Stomach smooth muscle (tissue), 2 donors: Measurements from ENCODE around the gene U2AF1.
"Not testable (repeated sequence)": the region's sequence is repeated elsewhere in the genome, so short reads cannot be mapped to it uniquely, and the experiment has no call there.

Source experiments
- H3K27ac ChIP-seq: one replicate; pipeline ENCODE4 v1.7.0; 2013; ENCODE audit warnings: mild to moderate bottlenecking, low read length, inconsistent platforms
- H3K27me3 ChIP-seq, 2 donors: one replicate each; pipeline ENCODE4 v1.7.0; 2013; ENCODE audit warnings: low read length in 2 of 2; ENCODE audit not compliant: insufficient read depth in 2 of 2, control insufficient read depth in 1 of 2
- H3K36me3 ChIP-seq, 2 donors: one replicate each; pipeline ENCODE4 v1.7.0; 2013; ENCODE audit warnings: low read length in 2 of 2; ENCODE audit not compliant: control insufficient read depth in 2 of 2, insufficient read depth in 2 of 2
- H3K4me1 ChIP-seq: one replicate; pipeline ENCODE4 v1.7.0; 2013; ENCODE audit warnings: low read length; ENCODE audit not compliant: control insufficient read depth, insufficient read depth
- H3K4me3 ChIP-seq, 2 donors: one replicate each; pipeline ENCODE4 v1.7.0; 2013; ENCODE audit warnings: low read length in 2 of 2
- H3K9ac ChIP-seq, 2 donors: one replicate each; pipeline ENCODE4 v1.7.0; 2013; ENCODE audit warnings: low read length in 2 of 2, mild to moderate bottlenecking in 1 of 2
- H3K9me3 ChIP-seq, 2 donors: one replicate each; pipeline ENCODE4 v1.7.0; 2013; ENCODE audit warnings: low read length in 2 of 2; ENCODE audit not compliant: control insufficient read depth in 2 of 2
- donor health status: healthy.
- donor health status: Pancreatic carcinoma.

U2AF1 gene, protein sequence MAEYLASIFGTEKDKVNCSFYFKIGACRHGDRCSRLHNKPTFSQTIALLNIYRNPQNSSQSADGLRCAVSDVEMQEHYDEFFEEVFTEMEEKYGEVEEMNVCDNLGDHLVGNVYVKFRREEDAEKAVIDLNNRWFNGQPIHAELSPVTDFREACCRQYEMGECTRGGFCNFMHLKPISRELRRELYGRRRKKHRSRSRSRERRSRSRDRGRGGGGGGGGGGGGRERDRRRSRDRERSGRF

DNA sequence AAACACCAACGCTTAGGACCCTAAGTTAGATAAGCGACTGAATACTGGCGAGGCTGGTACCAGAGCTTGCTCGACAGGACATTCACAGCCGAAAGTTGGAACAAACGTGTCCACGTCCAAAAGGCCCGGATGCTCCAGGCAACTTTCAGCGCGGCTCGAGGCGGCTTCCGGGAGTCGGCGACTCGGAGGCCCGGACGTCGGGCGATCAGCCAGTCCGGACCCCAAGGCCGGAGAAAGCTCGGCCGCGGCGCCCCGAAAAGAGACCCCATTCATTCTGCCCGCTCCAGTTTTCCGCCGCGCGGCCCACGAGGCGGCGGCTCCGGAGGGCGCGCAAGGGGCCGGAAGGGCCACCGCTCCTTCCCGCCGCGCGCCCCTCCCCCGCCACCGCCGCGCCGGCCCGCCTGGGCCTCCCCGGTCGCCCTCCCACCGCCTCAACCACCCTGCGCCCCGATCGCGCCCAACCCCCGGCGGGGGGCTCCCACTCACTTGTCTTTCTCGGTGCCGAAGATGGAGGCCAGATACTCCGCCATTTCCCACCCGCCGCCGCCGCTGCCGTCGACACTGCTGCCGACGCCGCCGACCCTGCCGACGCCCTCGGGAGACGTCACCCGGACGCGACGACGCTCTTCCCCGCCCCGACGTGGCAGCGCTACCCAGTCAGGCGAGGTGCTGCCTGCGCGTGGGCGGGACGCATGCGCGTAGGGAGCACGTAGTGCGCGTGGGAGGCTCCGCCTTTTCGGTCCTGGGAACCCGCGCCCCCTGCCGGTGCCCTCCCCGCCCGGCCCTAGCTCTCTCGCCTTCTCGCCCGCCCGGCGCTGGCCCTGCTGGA is at the start of gene U2AF1:
U2AF1 (minus strand) TSS at position 606 of the 829 bp plus-strand sequence; CDS start at position 530, 76 bp downstream.
- not testable (repeated sequence) for H3K27ac ChIP-seq, H3K9ac ChIP-seq, H3K27me3 ChIP-seq, H3K4me1 ChIP-seq, H3K9me3 ChIP-seq, H3K36me3 ChIP-seq
- H3K4me3 ChIP-seq, result peak within 1 kb of the TSS in 1 of 2 donors; percentile 73

DNA sequence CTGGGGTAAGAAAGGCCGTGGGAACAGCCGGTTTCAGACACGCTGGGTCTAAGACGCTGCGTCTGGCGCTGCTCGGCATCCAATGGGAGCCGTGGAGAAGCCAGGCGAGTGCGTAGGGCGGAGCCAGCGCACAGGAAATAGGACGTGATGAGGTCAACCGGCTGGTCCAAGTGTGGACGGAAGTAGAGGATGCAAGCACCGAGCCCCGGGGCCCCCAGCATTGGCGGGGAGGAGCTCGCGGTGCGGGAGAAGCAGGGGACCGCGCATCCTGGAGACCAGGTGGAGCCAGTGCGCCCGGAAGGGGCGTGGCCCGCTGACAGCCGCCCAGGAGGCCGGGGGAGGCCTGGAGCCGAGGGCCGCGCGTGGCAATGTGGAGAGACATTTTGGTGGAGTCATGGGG is 46.2 kb upstream of the U2AF1 start:
- H3K4me1 ChIP-seq, H3K27me3 ChIP-seq, H3K27ac ChIP-seq, H3K9ac ChIP-seq, H3K4me3 ChIP-seq, H3K36me3 ChIP-seq, H3K9me3 ChIP-seq: not testable (repeated sequence)

- H3K27ac ChIP-seq, H3K4me1 ChIP-seq, H3K4me3 ChIP-seq, H3K27me3 ChIP-seq, H3K9ac ChIP-seq, H3K36me3 ChIP-seq, H3K9me3 ChIP-seq: not testable (repeated sequence)
Observed at GRCh38 chr21:43149344-43149743, 42.0 kb upstream of the U2AF1 start.

GRCh38 chr21:43147999-43148398 is 40.6 kb upstream of the U2AF1 start:
- H3K4me3 ChIP-seq, H3K9me3 ChIP-seq, H3K27ac ChIP-seq, H3K36me3 ChIP-seq, H3K4me1 ChIP-seq, H3K9ac ChIP-seq, H3K27me3 ChIP-seq: not testable (repeated sequence)

DNA sequence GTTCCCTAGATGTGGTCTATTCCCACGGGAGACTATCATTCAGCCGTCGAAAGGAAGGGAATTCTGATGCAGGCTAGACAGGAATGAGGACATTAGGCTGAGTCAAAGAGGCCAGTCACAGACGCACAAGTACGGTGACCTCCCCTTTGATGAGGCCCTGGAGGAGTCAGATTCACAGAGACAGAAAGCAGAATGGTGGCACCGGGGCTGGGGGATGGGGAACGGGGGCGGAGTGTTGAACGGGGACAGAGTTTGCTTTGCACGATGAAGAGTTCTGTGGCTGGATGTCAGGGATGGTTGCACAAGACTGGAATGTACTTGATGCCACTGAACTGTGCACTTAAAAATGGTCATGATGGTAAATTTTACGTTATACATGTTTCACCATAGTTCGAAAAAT is 39.3 kb upstream of the U2AF1 start:
- H3K4me3 ChIP-seq, H3K9me3 ChIP-seq, H3K27me3 ChIP-seq, H3K4me1 ChIP-seq, H3K36me3 ChIP-seq, H3K9ac ChIP-seq, H3K27ac ChIP-seq: not testable (repeated sequence)

- H3K36me3 ChIP-seq, H3K4me1 ChIP-seq, H3K27ac ChIP-seq, H3K9ac ChIP-seq, H3K9me3 ChIP-seq, H3K27me3 ChIP-seq, H3K4me3 ChIP-seq: not testable (repeated sequence)
Observed at GRCh38 chr21:43141407-43141806, 34.0 kb upstream of the U2AF1 start.

DNA sequence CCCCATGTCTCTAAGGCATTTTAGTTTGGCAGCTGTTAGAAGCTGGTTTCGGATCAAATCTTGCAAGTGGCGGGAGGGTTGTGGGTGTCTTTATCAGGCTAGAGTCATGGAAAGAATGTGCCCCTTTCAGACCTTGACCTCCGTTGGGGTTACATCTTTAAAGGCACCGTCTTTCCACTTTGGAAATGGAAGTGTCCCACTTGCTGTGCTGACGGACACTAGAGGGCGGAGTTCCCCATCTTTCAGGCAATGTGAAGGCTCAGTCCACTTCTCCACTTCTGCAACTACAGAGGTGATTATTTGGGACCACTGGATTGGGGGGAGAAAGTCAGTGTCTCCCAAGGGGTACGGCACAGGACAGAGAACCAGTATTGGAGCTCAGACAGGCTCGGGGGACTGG is 31.6 kb upstream of the U2AF1 start:
- H3K36me3 ChIP-seq, H3K9me3 ChIP-seq, H3K9ac ChIP-seq, H3K4me3 ChIP-seq, H3K4me1 ChIP-seq, H3K27ac ChIP-seq, H3K27me3 ChIP-seq: not testable (repeated sequence)

GRCh38 chr21:43134520-43134919 is 27.1 kb upstream of the U2AF1 start:
- H3K27me3 ChIP-seq, H3K9ac ChIP-seq, H3K9me3 ChIP-seq, H3K36me3 ChIP-seq, H3K27ac ChIP-seq, H3K4me1 ChIP-seq, H3K4me3 ChIP-seq: not testable (repeated sequence)

- not testable (repeated sequence) for H3K4me1 ChIP-seq, H3K36me3 ChIP-seq, H3K27ac ChIP-seq, H3K4me3 ChIP-seq, H3K9ac ChIP-seq, H3K9me3 ChIP-seq, H3K27me3 ChIP-seq
Observed at GRCh38 chr21:43130094-43130493, 22.7 kb upstream of the U2AF1 start.

DNA sequence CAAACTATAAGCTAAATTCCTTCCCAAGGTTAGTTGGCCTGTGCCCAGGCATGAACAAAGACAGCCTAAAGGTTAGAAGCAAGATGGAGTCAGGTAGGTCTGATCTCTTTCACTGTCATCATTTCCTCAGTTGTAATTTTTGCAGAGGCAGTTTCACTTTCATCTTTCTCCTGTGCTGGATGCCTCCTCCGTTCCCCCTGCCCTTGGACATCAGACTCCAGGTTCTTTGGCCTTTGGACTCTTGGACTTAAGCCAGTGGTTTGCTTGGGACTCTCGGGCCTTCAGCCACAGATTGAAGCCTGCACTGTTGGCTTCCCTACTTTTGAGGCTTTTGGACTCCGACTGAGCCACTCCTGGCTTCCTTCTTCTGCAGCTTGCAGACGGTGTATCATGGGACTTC is 8.6 kb upstream of the U2AF1 start:
- H3K9me3 ChIP-seq, H3K27me3 ChIP-seq, H3K36me3 ChIP-seq, H3K4me3 ChIP-seq, H3K4me1 ChIP-seq, H3K9ac ChIP-seq, H3K27ac ChIP-seq: not testable (repeated sequence)

GRCh38 chr21:43114483-43114882 is 7.1 kb upstream of the U2AF1 start:
- not testable (repeated sequence) for H3K36me3 ChIP-seq, H3K4me1 ChIP-seq, H3K27ac ChIP-seq, H3K9me3 ChIP-seq, H3K9ac ChIP-seq, H3K27me3 ChIP-seq, H3K4me3 ChIP-seq
